Measurements from ENCODE around the gene NIPAL1.

- no peak for TF ChIP-seq RAD21 (IDR thresholded peaks at IDR 0.05; ENCODE audit: low read depth)
- no peak for TF ChIP-seq EP300 (IDR thresholded peaks at IDR 0.05; ENCODE audit: borderline replicate concordance)
Measured at GRCh38 chr4:48051078-48051477, 34.5 kb downstream of the NIPAL1 start.

Data from Ishikawa (cell line).